Measurements from ENCODE around the gene DSCAML1. TPM values are rescaled to one million over a fixed set of nuclear protein-coding genes. Genes with fewer than 3 reads are reported as not detected.
A peak's percentile ranks its signal among the peaks of the same experiment; 100 is the strongest.

The DSCAML1 gene
- total and polyA plus RNA-seq, 9 of the 15 experiments (the other 6 are each of a cell fraction or from before 2014, with no cell fraction given) = not detected

GRCh38 chr11:117443266-117444186, 353.5 kb downstream of the DSCAML1 start (continued):
- TF ChIP-seq ZBTB11 (CRISPR knock-in tag; IDR thresholded peaks at IDR 0.05) (no peak), NR2F6 (CRISPR knock-in tag; IDR thresholded peaks at IDR 0.05) (no peak), RAD21 (CRISPR knock-in tag; conservative IDR thresholded peaks at IDR 0.05 in 1 of 2, IDR thresholded peaks at IDR 0.05 in 1 of 2) (peak; percentile 74 to 87), TFAP4 (CRISPR knock-in tag; IDR thresholded peaks at IDR 0.05; ENCODE audit: borderline replicate concordance) (peak; percentile 94), YY1 (IDR thresholded peaks at IDR 0.05; ENCODE audit: borderline replicate concordance in 1 of 3, control insufficient read depth in 1 of 3, extremely low read depth in 1 of 3, insufficient read depth in 3 of 3, insufficient read length in 1 of 3, insufficient replicate concordance in 2 of 3, low read depth in 1 of 3, low read length in 2 of 3) (peak in 1 of 3 experiments; percentile 10), E2F6 (IDR thresholded peaks at IDR 0.05; ENCODE audit: borderline replicate concordance in 1 of 2, extremely low read depth in 1 of 2, insufficient read depth in 1 of 2, insufficient read length in 1 of 2, low read depth in 1 of 2, low read length in 1 of 2, poor library complexity in 1 of 2, severe bottlenecking in 1 of 2) (no peak), STAG1 (CRISPR knock-in tag; IDR thresholded peaks at IDR 0.05; ENCODE audit: borderline replicate concordance) (peak; percentile 58; the same call in 1 of the 2 replicates), POLR2H (tag; IDR thresholded peaks at IDR 0.05; ENCODE audit: low read depth) (no peak), SOX6 (IDR thresholded peaks at IDR 0.05) (no peak), NCOA1 (IDR thresholded peaks at IDR 0.05; ENCODE audit: low read depth) (no peak), MCM3 (IDR thresholded peaks at IDR 0.05) (no peak), ZZZ3 (IDR thresholded peaks at IDR 0.05) (no peak), NFIC (IDR thresholded peaks at IDR 0.05) (0 out of 2 replicates have a peak, but pooled peaks have one; percentile 28), ZFX (CRISPR knock-in tag; IDR thresholded peaks at IDR 0.05) (no peak), BCL6 (CRISPR knock-in tag; IDR thresholded peaks at IDR 0.05) (no peak), PPARD (CRISPR knock-in tag; IDR thresholded peaks at IDR 0.05) (no peak), MAZ (CRISPR knock-in tag; conservative IDR thresholded peaks at IDR 0.05 in 1 of 2, IDR thresholded peaks at IDR 0.05 in 1 of 2) (0 out of 4 replicates have a peak, but pooled peaks have one; percentile 23 to 38), ELK1 (CRISPR knock-in tag; IDR thresholded peaks at IDR 0.05) (no peak), ZNF695 (CRISPR knock-in tag; IDR thresholded peaks at IDR 0.05) (no peak)

Data from K562 (cell line).